Fibroblast of gingiva (primary cell): ENCODE results near the gene MRTFB.
A peak's percentile ranks its signal among the peaks of the same experiment; 100 is the strongest.
"Not testable (repeated sequence)": the region's sequence is repeated elsewhere in the genome, so short reads cannot be mapped to it uniquely, and the experiment has no call there.

Experiments
- DNase-seq: peaks from one replicate; pipeline ENCODE4 v3.0.0-alpha.2; 2011; ENCODE audit warnings: low read depth

Gene MRTFB

GRCh38 chr16:14133907-14134306 lies 62.8 kb downstream of the MRTFB start:
- no peak for DNase-seq

GRCh38 chr16:14135704-14136103 lies 64.6 kb downstream of the MRTFB start:
- no peak for DNase-seq

GRCh38 chr16:14139872-14140271 lies 68.8 kb downstream of the MRTFB start:
- DNase-seq: no peak

- no peak for DNase-seq
Measured at GRCh38 chr16:14140923-14141322, 69.8 kb downstream of the MRTFB start.

- DNase-seq: no peak
Measured at GRCh38 chr16:14146445-14146844, 75.3 kb downstream of the MRTFB start.

- DNase-seq: no peak
Measured at GRCh38 chr16:14148016-14148415, 76.9 kb downstream of the MRTFB start.

GRCh38 chr16:14148569-14148968 lies 77.5 kb downstream of the MRTFB start:
- DNase-seq: no peak

GRCh38 chr16:14150796-14151195 lies 79.7 kb downstream of the MRTFB start:
- no peak for DNase-seq

GRCh38 chr16:14151256-14152030 lies 80.3 kb downstream of the MRTFB start:
- DNase-seq: peak; percentile 72

GRCh38 chr16:14155572-14156190 lies 84.6 kb downstream of the MRTFB start:
- no peak for DNase-seq

- no peak for DNase-seq
Measured at GRCh38 chr16:14164916-14165662, 94.0 kb downstream of the MRTFB start.

GRCh38 chr16:14168146-14168545 lies 97.0 kb downstream of the MRTFB start:
- no peak for DNase-seq

GRCh38 chr16:14172200-14172809 lies 101.2 kb downstream of the MRTFB start:
- peak; percentile 64 for DNase-seq

- peak; percentile 42 for DNase-seq
Measured at GRCh38 chr16:14175086-14175485, 104.0 kb downstream of the MRTFB start.

- no peak for DNase-seq
Measured at GRCh38 chr16:14177704-14178103, 106.6 kb downstream of the MRTFB start.

- peak; percentile 6 for DNase-seq
Measured at GRCh38 chr16:14179116-14179515, 108.0 kb downstream of the MRTFB start.

- no peak for DNase-seq
Measured at GRCh38 chr16:14180481-14180944, 109.4 kb downstream of the MRTFB start.

- DNase-seq: peak; percentile 93
Measured at GRCh38 chr16:14181371-14182050, 110.4 kb downstream of the MRTFB start.

GRCh38 chr16:14182999-14183398 lies 111.9 kb downstream of the MRTFB start:
- DNase-seq: no peak

GRCh38 chr16:14183962-14184361 lies 112.8 kb downstream of the MRTFB start:
- not testable (repeated sequence) for DNase-seq

GRCh38 chr16:14186007-14186794 lies 115.1 kb downstream of the MRTFB start:
- peak; percentile 86 for DNase-seq
